ENCODE measurements around the gene SLC22A2.

Gene SLC22A2

GRCh38 chr6:160256445-160256844 is 2.2 kb downstream of the SLC22A2 start:
- TF ChIP-seq CTCF (IDR thresholded peaks at IDR 0.05; ENCODE audit: insufficient read depth, low read length, poor library complexity, severe bottlenecking), result no peak
- Histone ChIP-seq H3K36me3 (ENCODE audit: control insufficient read depth, insufficient read depth, low read length) (no peaks in the 10 kb centered on the region), H3K27me3 (replicated peaks; ENCODE audit: control insufficient read depth, insufficient read depth, low read length) (no peaks in the 10 kb centered on the region; the same call in none of the 2 replicates), H3K4me3 (replicated peaks; ENCODE audit: low read depth, low read length) (no peak overlapping the region)
- DNase-seq (ENCODE audit: extremely low read depth, insufficient read length), result no peak

- DNase-seq (ENCODE audit: extremely low read depth, insufficient read length), result no peak
- H3K4me3 ChIP-seq (replicated peaks; ENCODE audit: low read depth, low read length), result no peak overlapping the region
These were observed 3.9 kb downstream of the SLC22A2 start for GRCh38 chr6:160254467-160255312.

GRCh38 chr6:160253714-160254113 is 4.9 kb downstream of the SLC22A2 start:
- no peak for TF ChIP-seq CTCF (IDR thresholded peaks at IDR 0.05; ENCODE audit: insufficient read depth, low read length, poor library complexity, severe bottlenecking)
- H3K4me3 ChIP-seq (replicated peaks; ENCODE audit: low read depth, low read length), result no peak overlapping the region
- no peak for DNase-seq (ENCODE audit: extremely low read depth, insufficient read length)

More at GRCh38 chr6:160254467-160255312, 3.9 kb downstream of the SLC22A2 start:
- TF ChIP-seq CTCF (IDR thresholded peaks at IDR 0.05; ENCODE audit: insufficient read depth, low read length, poor library complexity, severe bottlenecking), result no peak
- no peaks in the 10 kb centered on the region; the same call in none of the 2 replicates for H3K27me3 ChIP-seq (replicated peaks; ENCODE audit: control insufficient read depth, insufficient read depth, low read length)
- H3K36me3 ChIP-seq (ENCODE audit: control insufficient read depth, insufficient read depth, low read length), result no peaks in the 10 kb centered on the region

GRCh38 chr6:160253292-160253691 is 5.3 kb downstream of the SLC22A2 start:
- DNase-seq (ENCODE audit: extremely low read depth, insufficient read length), result no peak
- H3K36me3 ChIP-seq (ENCODE audit: control insufficient read depth, insufficient read depth, low read length), result no peaks in the 10 kb centered on the region
- TF ChIP-seq CTCF (IDR thresholded peaks at IDR 0.05; ENCODE audit: insufficient read depth, low read length, poor library complexity, severe bottlenecking), result no peak

More at GRCh38 chr6:160253714-160254113, 4.9 kb downstream of the SLC22A2 start:
- no peaks in the 10 kb centered on the region for H3K36me3 ChIP-seq (ENCODE audit: control insufficient read depth, insufficient read depth, low read length)
- H3K27me3 ChIP-seq (replicated peaks; ENCODE audit: control insufficient read depth, insufficient read depth, low read length), result no peaks in the 10 kb centered on the region; the same call in none of the 2 replicates

GRCh38 chr6:160252073-160252813 is 6.4 kb downstream of the SLC22A2 start:
- no peak for DNase-seq (ENCODE audit: extremely low read depth, insufficient read length)
- Histone ChIP-seq H3K27me3 (replicated peaks; ENCODE audit: control insufficient read depth, insufficient read depth, low read length) (no peaks in the 10 kb centered on the region; the same call in 1 of the 2 replicates), H3K4me3 (replicated peaks; ENCODE audit: low read depth, low read length) (no peak overlapping the region), H3K36me3 (ENCODE audit: control insufficient read depth, insufficient read depth, low read length) (no peaks in the 10 kb centered on the region)
- TF ChIP-seq CTCF (IDR thresholded peaks at IDR 0.05; ENCODE audit: insufficient read depth, low read length, poor library complexity, severe bottlenecking), result no peak

More at GRCh38 chr6:160253292-160253691, 5.3 kb downstream of the SLC22A2 start:
- no peak overlapping the region for H3K4me3 ChIP-seq (replicated peaks; ENCODE audit: low read depth, low read length)
- no peaks in the 10 kb centered on the region; the same call in 1 of the 2 replicates for H3K27me3 ChIP-seq (replicated peaks; ENCODE audit: control insufficient read depth, insufficient read depth, low read length)

Measured in GM06990 (cell line).